ENCODE data around the gene HSD17B1.

Gene HSD17B1

GRCh38 chr17:42548993-42549755 is 3.5 kb upstream of the HSD17B1 start:
- H3K9ac ChIP-seq (ENCODE audit: low read length) = peak overlapping the region; percentile 62
- no peak overlapping the region for H3K27ac ChIP-seq (ENCODE audit: low read depth, low read length)
- H3F3A ChIP-seq (ENCODE audit: insufficient read depth) = no peaks in the 10 kb centered on the region
- no peaks in the 10 kb centered on the region for H3K79me2 ChIP-seq (ENCODE audit: insufficient read depth, low read length)
- TF ChIP-seq EZH2phosphoT487 (conservative IDR thresholded peaks at IDR 0.05; ENCODE audit: low read length) (no peak), CTCF (IDR thresholded peaks at IDR 0.05; ENCODE audit: insufficient read depth, low read length, poor library complexity, severe bottlenecking) (no peak)
- H3K27me3 ChIP-seq (ENCODE audit: low read length) = no peaks in the 10 kb centered on the region
- H3K9me3 ChIP-seq (ENCODE audit: insufficient read depth, low read length) = no peaks in the 10 kb centered on the region
- peak overlapping the region; percentile 56 for H3K4me2 ChIP-seq (ENCODE audit: low read depth, low read length, poor library complexity, severe bottlenecking)
- H3K9me2 ChIP-seq (replicated peaks; ENCODE audit: insufficient read depth, low read length) = no peaks in the 10 kb centered on the region
- no peaks in the 10 kb centered on the region for H4K20me1 ChIP-seq (ENCODE audit: low read depth, low read length)
- no peak overlapping the region for H3K4me3 ChIP-seq (ENCODE audit: insufficient read depth, low read length, poor library complexity, severe bottlenecking)
- no peaks in the 10 kb centered on the region for H3K36me3 ChIP-seq (ENCODE audit: low read length)
- no peak overlapping the region for H2AFZ ChIP-seq (ENCODE audit: low read depth, low read length, severe bottlenecking)

- TF ChIP-seq CTCF (IDR thresholded peaks at IDR 0.05; ENCODE audit: insufficient read depth, low read length, poor library complexity, severe bottlenecking) (no peak), EZH2phosphoT487 (conservative IDR thresholded peaks at IDR 0.05; ENCODE audit: low read length) (no peak)
- Histone ChIP-seq H4K20me1 (ENCODE audit: low read depth, low read length) (no peaks in the 10 kb centered on the region), H3K4me3 (ENCODE audit: insufficient read depth, low read length, poor library complexity, severe bottlenecking) (no peak overlapping the region), H3K27ac (ENCODE audit: low read depth, low read length) (no peak overlapping the region), H3K9me2 (replicated peaks; ENCODE audit: insufficient read depth, low read length) (no peaks in the 10 kb centered on the region), H3K9ac (ENCODE audit: low read length) (no peak overlapping the region), H3K9me3 (ENCODE audit: insufficient read depth, low read length) (no peaks in the 10 kb centered on the region), H3K79me2 (ENCODE audit: insufficient read depth, low read length) (no peaks in the 10 kb centered on the region), H2AFZ (ENCODE audit: low read depth, low read length, severe bottlenecking) (no peak overlapping the region), H3K4me2 (ENCODE audit: low read depth, low read length, poor library complexity, severe bottlenecking) (no peak overlapping the region), H3K36me3 (ENCODE audit: low read length) (no peaks in the 10 kb centered on the region), H3F3A (ENCODE audit: insufficient read depth) (no peaks in the 10 kb centered on the region), H3K27me3 (ENCODE audit: low read length) (no peaks in the 10 kb centered on the region)
These were observed 567 bp downstream of the HSD17B1 start for GRCh38 chr17:42553161-42553818.

GRCh38 chr17:42553866-42554249 is 1.1 kb downstream of the HSD17B1 start:
- Histone ChIP-seq H3K9me3 (ENCODE audit: insufficient read depth, low read length) (no peaks in the 10 kb centered on the region), H3K9me2 (replicated peaks; ENCODE audit: insufficient read depth, low read length) (no peaks in the 10 kb centered on the region), H2AFZ (ENCODE audit: low read depth, low read length, severe bottlenecking) (no peak overlapping the region), H3K27ac (ENCODE audit: low read depth, low read length) (peak overlapping the region; percentile 38; the same call in 1 of the 2 replicates), H3K79me2 (ENCODE audit: insufficient read depth, low read length) (no peaks in the 10 kb centered on the region), H3K4me2 (ENCODE audit: low read depth, low read length, poor library complexity, severe bottlenecking) (peak overlapping the region; percentile 80), H3K27me3 (ENCODE audit: low read length) (no peaks in the 10 kb centered on the region), H3K36me3 (ENCODE audit: low read length) (no peaks in the 10 kb centered on the region), H4K20me1 (ENCODE audit: low read depth, low read length) (no peaks in the 10 kb centered on the region), H3K9ac (ENCODE audit: low read length) (peak overlapping the region; percentile 77), H3K4me3 (ENCODE audit: insufficient read depth, low read length, poor library complexity, severe bottlenecking) (peak overlapping the region; percentile 66), H3F3A (ENCODE audit: insufficient read depth) (no peaks in the 10 kb centered on the region)
- TF ChIP-seq CTCF (IDR thresholded peaks at IDR 0.05; ENCODE audit: insufficient read depth, low read length, poor library complexity, severe bottlenecking) (no peak), EZH2phosphoT487 (conservative IDR thresholded peaks at IDR 0.05; ENCODE audit: low read length) (no peak)
